ENCODE measurements around the gene ICOS. TPM values are rescaled to one million over a fixed set of nuclear protein-coding genes. Genes with fewer than 3 reads are reported as not detected.

ICOS gene
- total and polyA plus RNA-seq, 2 experiments from 2014 or later = 0.10 TPM; not detected in 1

DNA sequence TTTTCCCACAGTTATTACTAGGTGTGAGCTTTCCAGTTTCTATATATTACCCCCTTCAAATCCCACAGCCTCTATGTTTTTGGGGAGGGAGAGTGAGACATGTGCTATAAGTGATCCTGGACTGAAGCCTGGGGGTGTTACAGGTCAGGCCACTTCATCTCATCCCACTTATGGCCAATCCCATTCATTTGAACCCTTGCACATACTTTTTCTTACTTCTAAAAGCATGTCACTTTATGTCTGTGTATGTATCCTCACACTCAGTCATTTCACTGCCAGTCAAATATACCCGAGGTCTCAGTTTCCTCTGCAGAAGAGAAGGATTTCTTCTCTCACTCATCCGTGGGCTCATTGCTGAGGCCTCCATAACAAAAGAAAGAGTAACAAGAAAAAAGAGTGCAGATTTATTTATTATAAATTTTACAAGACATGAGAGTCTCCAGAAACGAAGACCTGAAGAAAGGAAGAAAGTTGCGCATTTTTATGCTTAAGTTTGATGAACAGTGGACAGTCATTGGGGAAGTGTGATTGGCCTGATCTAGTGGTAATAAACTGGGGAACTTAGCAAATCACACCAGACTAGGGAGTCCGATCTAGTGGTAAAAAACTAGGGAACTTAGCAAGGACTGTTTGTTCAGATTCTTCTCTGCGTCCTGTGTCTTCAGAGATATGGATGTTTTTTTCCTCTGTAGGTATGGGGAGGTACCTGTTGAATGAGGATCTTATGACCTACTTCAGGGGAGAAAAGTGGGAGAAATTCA is 52.1 kb downstream of the ICOS start:
- Histone ChIP-seq H3K9me2 (replicated peaks; ENCODE audit: insufficient read depth) (no peaks in the 10 kb centered on the region), H3K4me3 (no peak overlapping the region), H4K20me1 (ENCODE audit: insufficient read depth, poor library complexity, severe bottlenecking) (no peaks in the 10 kb centered on the region), H3K27ac (no peak overlapping the region), H3K79me2 (no peaks in the 10 kb centered on the region), H3K9me3 (ENCODE audit: low read depth) (no peaks in the 10 kb centered on the region), H3K36me3 (replicated peaks; ENCODE audit: insufficient read depth, low read depth) (no peaks in the 10 kb centered on the region), H3K27me3 (no peaks in the 10 kb centered on the region), H3K4me1 (ENCODE audit: insufficient read depth) (no peaks in the 10 kb centered on the region), H3K4me2 (no peak overlapping the region), H2AFZ (no peak overlapping the region)
- DNase-seq (ENCODE audit: low spot score) = no peak
- WGBS (ENCODE audit: low lambda C conversion rate, missing lambda C conversion rate) = 89% methylated on average over 6 of the region's 6 CpGs
- TF ChIP-seq CTCF (IDR thresholded peaks at IDR 0.05; ENCODE audit: poor library complexity) (no peak), EZH2 (IDR thresholded peaks at IDR 0.05; ENCODE audit: borderline replicate concordance) (no peak), EZH2phosphoT487 (IDR thresholded peaks at IDR 0.05; ENCODE audit: low read depth, severe bottlenecking, unreplicated experiment) (no peak)

GRCh38 chr2:203989521-203989920 is 53.0 kb downstream of the ICOS start:
- Histone ChIP-seq H3K27ac (no peak overlapping the region), H2AFZ (no peak overlapping the region)
- 84% methylated on average over 2 of the region's 2 CpGs for WGBS (ENCODE audit: low lambda C conversion rate, missing lambda C conversion rate)

DNA sequence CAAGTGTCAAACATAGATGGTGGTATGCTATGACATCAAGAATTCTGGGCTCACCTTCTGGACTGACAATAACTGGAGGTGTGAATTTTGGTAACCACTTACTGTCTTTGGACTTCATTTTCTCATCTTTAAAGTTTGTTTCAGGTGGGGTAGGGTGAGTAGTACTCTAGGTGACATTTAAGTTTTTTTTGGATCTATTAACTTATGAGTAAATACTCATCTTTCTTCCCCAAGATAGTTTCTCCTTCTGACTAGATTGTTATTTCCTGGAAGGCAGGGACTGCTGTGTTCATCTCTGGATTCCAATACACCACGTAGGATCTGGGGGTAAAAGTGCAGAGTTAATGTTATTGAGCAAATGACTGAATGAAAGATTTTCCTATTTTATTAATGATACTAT is 55.9 kb downstream of the ICOS start:
- Histone ChIP-seq H3K79me2 (no peaks in the 10 kb centered on the region), H3K4me3 (no peak overlapping the region), H3K27me3 (no peaks in the 10 kb centered on the region), H3K4me1 (ENCODE audit: insufficient read depth) (no peaks in the 10 kb centered on the region), H3K27ac (no peak overlapping the region), H3K9me3 (ENCODE audit: low read depth) (no peaks in the 10 kb centered on the region), H3K9me2 (replicated peaks; ENCODE audit: insufficient read depth) (no peaks in the 10 kb centered on the region), H2AFZ (no peak overlapping the region), H4K20me1 (ENCODE audit: insufficient read depth, poor library complexity, severe bottlenecking) (no peaks in the 10 kb centered on the region), H3K36me3 (replicated peaks; ENCODE audit: insufficient read depth, low read depth) (no peaks in the 10 kb centered on the region), H3K4me2 (no peak overlapping the region)
- no peak for TF ChIP-seq EZH2phosphoT487 (IDR thresholded peaks at IDR 0.05; ENCODE audit: low read depth, severe bottlenecking, unreplicated experiment)
- no peak for DNase-seq (ENCODE audit: low spot score)
- 85% methylated on average over 1 of the region's 1 CpG for WGBS (ENCODE audit: low lambda C conversion rate, missing lambda C conversion rate)

More at GRCh38 chr2:203989521-203989920, 53.0 kb downstream of the ICOS start:
- no peak for TF ChIP-seq EZH2phosphoT487 (IDR thresholded peaks at IDR 0.05; ENCODE audit: low read depth, severe bottlenecking, unreplicated experiment)
- no peak for TF ChIP-seq CTCF (IDR thresholded peaks at IDR 0.05; ENCODE audit: poor library complexity)
- no peak for TF ChIP-seq EZH2 (IDR thresholded peaks at IDR 0.05; ENCODE audit: borderline replicate concordance)
- DNase-seq (ENCODE audit: low spot score) = no peak
- no peak overlapping the region for H3K4me3 ChIP-seq
- no peaks in the 10 kb centered on the region for H3K9me3 ChIP-seq (ENCODE audit: low read depth)
- no peak overlapping the region for H3K4me2 ChIP-seq
- no peaks in the 10 kb centered on the region for H3K4me1 ChIP-seq (ENCODE audit: insufficient read depth)
- H3K36me3 ChIP-seq (replicated peaks; ENCODE audit: insufficient read depth, low read depth) = no peaks in the 10 kb centered on the region
- no peaks in the 10 kb centered on the region for H4K20me1 ChIP-seq (ENCODE audit: insufficient read depth, poor library complexity, severe bottlenecking)
- no peaks in the 10 kb centered on the region for H3K79me2 ChIP-seq
- H3K9me2 ChIP-seq (replicated peaks; ENCODE audit: insufficient read depth) = no peaks in the 10 kb centered on the region
- no peaks in the 10 kb centered on the region for H3K27me3 ChIP-seq

- no peaks in the 10 kb centered on the region for H4K20me1 ChIP-seq (ENCODE audit: insufficient read depth, poor library complexity, severe bottlenecking)
- no peak for DNase-seq (ENCODE audit: low spot score)
- no peaks in the 10 kb centered on the region for H3K4me1 ChIP-seq (ENCODE audit: insufficient read depth)
- no peak overlapping the region for H3K27ac ChIP-seq
- no peaks in the 10 kb centered on the region for H3K79me2 ChIP-seq
- no peak overlapping the region for H3K4me3 ChIP-seq
- H3K4me2 ChIP-seq = no peak overlapping the region
- WGBS (ENCODE audit: low lambda C conversion rate, missing lambda C conversion rate) = 86% methylated on average over 4 of the region's 4 CpGs
- H3K9me3 ChIP-seq (ENCODE audit: low read depth) = no peaks in the 10 kb centered on the region
- no peaks in the 10 kb centered on the region for H3K9me2 ChIP-seq (replicated peaks; ENCODE audit: insufficient read depth)
- no peak overlapping the region for H2AFZ ChIP-seq
- TF ChIP-seq EZH2phosphoT487 (IDR thresholded peaks at IDR 0.05; ENCODE audit: low read depth, severe bottlenecking, unreplicated experiment) (no peak), CTCF (IDR thresholded peaks at IDR 0.05; ENCODE audit: poor library complexity) (no peak), EZH2 (IDR thresholded peaks at IDR 0.05; ENCODE audit: borderline replicate concordance) (no peak)
- H3K36me3 ChIP-seq (replicated peaks; ENCODE audit: insufficient read depth, low read depth) = no peaks in the 10 kb centered on the region
- no peaks in the 10 kb centered on the region for H3K27me3 ChIP-seq
Measured at GRCh38 chr2:203993011-203993410, 56.4 kb downstream of the ICOS start.

Measured in hepatocyte (in vitro differentiated cells).